NCI-H187 (cell line): ENCODE results near the gene NLRC3.

Experiments
- DNase-seq, 2 experiments: peaks; one replicate each; lab custom pipeline; 2025; lab: John Stamatoyannopoulos, UW

The NLRC3 gene

GRCh38 chr16:3546986-3547682 lies 30.1 kb downstream of the NLRC3 start:
- no peak for DNase-seq

- peak in 1 of 2 experiments; percentile 14 for DNase-seq
Measured at GRCh38 chr16:3542601-3543373, 34.4 kb downstream of the NLRC3 start.

GRCh38 chr16:3541527-3542155 lies 35.6 kb downstream of the NLRC3 start:
- no peak for DNase-seq

- DNase-seq, result no peak
Measured at GRCh38 chr16:3538222-3538621, 39.0 kb downstream of the NLRC3 start.

GRCh38 chr16:3536851-3537250 lies 40.4 kb downstream of the NLRC3 start:
- DNase-seq, result no peak

- no peak for DNase-seq
Measured at GRCh38 chr16:3536271-3536731, 40.9 kb downstream of the NLRC3 start.

GRCh38 chr16:3534126-3534525 lies 43.1 kb downstream of the NLRC3 start:
- no peak for DNase-seq

- no peak for DNase-seq
Measured at GRCh38 chr16:3532741-3533140, 44.5 kb downstream of the NLRC3 start.

GRCh38 chr16:3530371-3530914 lies 46.8 kb downstream of the NLRC3 start:
- DNase-seq, result no peak

- no peak for DNase-seq
Measured at GRCh38 chr16:3529175-3529574, 48.0 kb downstream of the NLRC3 start.

GRCh38 chr16:3528406-3528805 lies 48.8 kb downstream of the NLRC3 start:
- no peak for DNase-seq

GRCh38 chr16:3527216-3527829 lies 49.9 kb downstream of the NLRC3 start:
- peak; percentile 65 to 82 for DNase-seq

- DNase-seq, result no peak
Measured at GRCh38 chr16:3525951-3526350, 51.3 kb downstream of the NLRC3 start.

- no peak for DNase-seq
Measured at GRCh38 chr16:3523281-3523680, 53.9 kb downstream of the NLRC3 start.

- DNase-seq, result no peak
Measured at GRCh38 chr16:3520841-3521240, 56.4 kb downstream of the NLRC3 start.

- no peak for DNase-seq
Measured at GRCh38 chr16:3520413-3520812, 56.8 kb downstream of the NLRC3 start.

GRCh38 chr16:3519581-3519980 lies 57.6 kb downstream of the NLRC3 start:
- no peak for DNase-seq

- no peak for DNase-seq
Measured at GRCh38 chr16:3518986-3519348, 58.2 kb downstream of the NLRC3 start.

- DNase-seq, result no peak
Measured at GRCh38 chr16:3518292-3518985, 58.8 kb downstream of the NLRC3 start.

- DNase-seq, result no peak
Measured at GRCh38 chr16:3515897-3516296, 61.3 kb downstream of the NLRC3 start.

- no peak for DNase-seq
Measured at GRCh38 chr16:3514621-3515020, 62.6 kb downstream of the NLRC3 start.
